Liver (tissue), 9 donors: ENCODE results near the gene TBX5. TPM values are rescaled to one million over a fixed set of nuclear protein-coding genes. Genes with fewer than 3 reads are reported as not detected.

Source experiments
- DNase-seq: peaks from one replicate; pipeline ENCODE4 v3.0.0-alpha.2; 2017; ENCODE audit warnings: low spot score
- H3K27ac ChIP-seq, 2 donors: one replicate each; pipeline ENCODE4 v1.7.0; 2013; ENCODE audit warnings: inconsistent platforms in 2 of 2, low read length in 2 of 2, control low read depth in 1 of 2, low read depth in 1 of 2, mild to moderate bottlenecking in 1 of 2
- H3K27me3 ChIP-seq, 4 donors: one replicate each; pipeline versions ENCODE4 v1.6.1 to v1.7.0; 2013; ENCODE audit warnings: low read length in 3 of 4, inconsistent platforms in 1 of 4, mild to moderate bottlenecking in 1 of 4, moderate library complexity in 1 of 4; ENCODE audit not compliant: control insufficient read depth in 4 of 4, insufficient read depth in 4 of 4
- H3K36me3 ChIP-seq, 4 donors: one replicate each; pipeline versions ENCODE4 v1.6.1 to v1.7.0; 2013; ENCODE audit warnings: low read length in 3 of 4, mild to moderate bottlenecking in 3 of 4, low read depth in 1 of 4, moderate library complexity in 1 of 4; ENCODE audit not compliant: control insufficient read depth in 4 of 4, insufficient read depth in 3 of 4
- H3K4me1 ChIP-seq, 4 donors: one replicate each; pipeline versions ENCODE4 v1.6.1 to v1.7.0; 2013; ENCODE audit warnings: low read length in 3 of 4, mild to moderate bottlenecking in 3 of 4, moderate library complexity in 1 of 4; ENCODE audit not compliant: control insufficient read depth in 4 of 4, insufficient read depth in 4 of 4
- H3K4me3 ChIP-seq, 3 donors: one replicate each; pipeline versions ENCODE4 v1.6.1 to v1.7.0; 2013; ENCODE audit warnings: low read length in 3 of 3, control low read depth in 1 of 3, low read depth in 1 of 3, mild to moderate bottlenecking in 1 of 3
- H3K9ac ChIP-seq, 2 donors: one replicate each; pipeline ENCODE4 v1.7.0; 2013; ENCODE audit warnings: low read length in 2 of 2, mild to moderate bottlenecking in 2 of 2, moderate library complexity in 2 of 2, control low read depth in 1 of 2, low read depth in 1 of 2
- H3K9me3 ChIP-seq, 4 donors: one replicate each; pipeline versions ENCODE4 v1.6.1 to v1.7.0; 2013; ENCODE audit warnings: low read length in 3 of 4; ENCODE audit not compliant: control insufficient read depth in 4 of 4
- ATF3 ChIP-seq: IDR thresholded peaks from 2 replicates; pipeline ENCODE4 v1.6.1; 2016; ENCODE audit warnings: antibody characterized with exemption
- CTCF ChIP-seq: fragments of 150-350 bp; IDR thresholded peaks from 2 replicates; pipeline ENCODE4 v1.5.1; 2017; ENCODE audit warnings: improper control_type of control experiment, low read depth, low read length; ENCODE audit not compliant: missing input control
- EGR1 ChIP-seq, 2 donors: IDR thresholded peaks; 2 replicates each; pipeline ENCODE4 v1.6.1; 2016 to 2018; ENCODE audit warnings: antibody characterized with exemption in 2 of 2, low read depth in 2 of 2
- FOXA2 ChIP-seq: IDR thresholded peaks from 2 replicates; pipeline ENCODE4 v1.6.1; 2016; ENCODE audit warnings: antibody characterized with exemption
- GABPA ChIP-seq, 2 donors: IDR thresholded peaks in 1 of 2; conservative IDR thresholded peaks in 1 of 2; 2 replicates each; pipeline ENCODE4 v1.6.1; 2016; ENCODE audit warnings: antibody characterized with exemption in 2 of 2, mild to moderate bottlenecking in 1 of 2, moderate library complexity in 1 of 2
- NR2F2 ChIP-seq: IDR thresholded peaks from 2 replicates; pipeline ENCODE4 v1.6.1; 2016; ENCODE audit warnings: antibody characterized with exemption
- RAD21 ChIP-seq, 2 donors: IDR thresholded peaks; 2 replicates each; pipeline ENCODE4 v1.6.1; 2016; ENCODE audit warnings: antibody characterized with exemption in 2 of 2, mild to moderate bottlenecking in 2 of 2
- REST ChIP-seq: IDR thresholded peaks from 2 replicates; pipeline ENCODE4 v1.6.1; 2016; ENCODE audit warnings: antibody characterized with exemption, mild to moderate bottlenecking
- RXRA ChIP-seq, 2 donors: IDR thresholded peaks; 2 replicates each; pipeline ENCODE4 v1.6.1; 2017 to 2018; ENCODE audit warnings: antibody characterized with exemption in 2 of 2, mild to moderate bottlenecking in 1 of 2
- SP1 ChIP-seq: IDR thresholded peaks from 2 replicates; pipeline ENCODE4 v1.6.1; 2018; ENCODE audit warnings: antibody characterized with exemption, mild to moderate bottlenecking
- TAF1 ChIP-seq: conservative IDR thresholded peaks from 2 replicates; pipeline ENCODE4 v1.6.1; 2016; ENCODE audit warnings: antibody characterized with exemption, mild to moderate bottlenecking
- YY1 ChIP-seq: IDR thresholded peaks from 2 replicates; pipeline ENCODE4 v1.6.1; 2016; ENCODE audit warnings: antibody characterized with exemption, mild to moderate bottlenecking
- WGBS: extraction: QIAGEN DNeasy Blood & Tissue Kit; methylation state at CpG from one replicate; pipeline ENCODE4 v1.1.7; 2013; 5-methylcytosine and 5-hydroxymethylcytosine counted together
- polyA plus RNA-seq, 2 donors: library from polyadenylated mRNA; stranded (reverse) in 1 of 2; unstranded in 1 of 2; fragments of 200-250 nt in 1 of 2; fragments of >200 nt in 1 of 2; fragmentation: Nextera tagmentation in 1 of 2; extraction: Ambion mirVana in 1 of 2; gene quantifications; one replicate each; pipeline versions ENCODE4 v1.2.1 to v1.2.3, GENCODE V29; 2013 to 2015
- total RNA-seq, 2 donors: library from RNA; depleted of rRNA; stranded (reverse); fragments of >200 nt; gene quantifications; one replicate each; pipeline ENCODE4 v1.2.3, GENCODE V29; 2014
- donor health status: healthy.
- donor health status: healthy.
- donor health status: healthy.
- donor health status: healthy.
- donor health status: healthy.

TBX5 gene
- total and polyA plus RNA-seq, 4 donors = 0.03 TPM; not detected in 3

GRCh38 chr12:114412825-114413749 lies 7.1 kb upstream of the TBX5 start:
- Histone ChIP-seq H3K9me3 (no peaks in the 10 kb centered on the region), H3K36me3 (no peaks in the 10 kb centered on the region), H3K27me3 (peaks cover 7 to 32% (median 18%) of the 10 kb centered on the region in 4 donors), H3K27ac (no peak overlapping the region), H3K9ac (no peak overlapping the region), H3K4me1 (peaks cover 4 to 10% (median 9%) of the 10 kb centered on the region in 4 donors), H3K4me3 (no peak overlapping the region)
- TF ChIP-seq NR2F2 (no peak), EGR1 (IDR thresholded peaks at IDR 0.05; ENCODE audit: low read depth in 2 of 2) (no peak), TAF1 (no peak), RXRA (IDR thresholded peaks at IDR 0.05) (no peak), SP1 (no peak), REST (no peak), CTCF (no peak)
- 6% methylated on average over 20 of the region's 20 CpGs for WGBS
- DNase-seq = no peak

GRCh38 chr12:114412307-114412706 lies 6.4 kb upstream of the TBX5 start:
- TF ChIP-seq EGR1 (IDR thresholded peaks at IDR 0.05; ENCODE audit: low read depth in 2 of 2) (no peak), RAD21 (IDR thresholded peaks at IDR 0.05) (no peak), GABPA (IDR thresholded peaks at IDR 0.05 in 1 of 2, conservative IDR thresholded peaks at IDR 0.05 in 1 of 2) (no peak), FOXA2 (no peak), YY1 (no peak), RXRA (IDR thresholded peaks at IDR 0.05) (no peak), REST (no peak), NR2F2 (no peak), ATF3 (no peak)
- H3K4me3 ChIP-seq = no peak overlapping the region
- DNase-seq = no peak
- H3K4me1 ChIP-seq = peaks cover 4 to 10% (median 9%) of the 10 kb centered on the region in 4 donors
- no peak overlapping the region for H3K9ac ChIP-seq
- WGBS = 9% methylated on average over 7 of the region's 7 CpGs
- no peaks in the 10 kb centered on the region for H3K36me3 ChIP-seq
- H3K9me3 ChIP-seq = no peaks in the 10 kb centered on the region
- no peak overlapping the region for H3K27ac ChIP-seq
- peaks cover 9 to 35% (median 23%) of the 10 kb centered on the region in 4 donors for H3K27me3 ChIP-seq
